ENCODE data around the gene FNDC4.

DNA sequence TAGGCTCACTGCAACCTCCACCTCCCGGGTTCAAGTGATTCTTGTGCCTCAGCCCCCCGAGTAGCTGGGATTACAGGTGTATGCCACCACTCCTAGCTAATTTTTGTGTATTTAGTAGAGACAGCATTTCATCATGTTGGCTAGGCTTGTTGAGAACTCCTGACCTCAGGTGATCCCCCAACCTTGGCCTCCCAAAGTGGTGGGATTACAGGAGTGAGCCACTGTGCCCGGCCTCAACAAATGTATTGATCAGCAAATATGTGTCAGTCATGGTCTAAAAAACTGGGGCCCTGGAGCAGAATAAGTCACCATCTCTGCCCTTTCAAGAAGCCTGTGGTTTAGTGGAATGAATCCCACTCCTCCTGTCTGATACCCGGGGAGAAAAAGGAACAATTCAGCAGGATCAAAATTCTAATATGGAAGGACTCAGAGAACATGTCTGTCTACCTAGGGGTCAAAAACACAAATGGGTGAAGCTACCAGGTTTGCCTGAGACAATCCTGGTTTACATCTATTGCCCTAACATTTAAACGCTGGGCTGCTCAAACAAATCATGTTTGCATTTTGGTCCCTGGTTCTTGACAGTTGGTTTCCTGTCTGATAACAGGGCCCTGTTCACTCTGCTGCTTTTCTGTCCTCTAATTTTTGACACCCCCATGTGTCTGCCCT, 23.2 kb upstream of the FNDC4 start:
- no peak for TF ChIP-seq POLR2AphosphoS5 (IDR thresholded peaks at IDR 0.05)
- TF ChIP-seq POLR2A (IDR thresholded peaks at IDR 0.05), result no peak
- no peak for TF ChIP-seq CTCF (IDR thresholded peaks at IDR 0.05)
